HTR-8/SVneo (cell line): ENCODE measurements around the gene ZNF432.
A peak's percentile ranks its signal among the peaks of the same experiment; 100 is the strongest.

ENCODE experiments used
- DNase-seq: peaks from one replicate; pipeline ENCODE4 v3.0.0; 2011; ENCODE audit warnings: low spot score, mixed read lengths; ENCODE audit not compliant: insufficient read length
- FAIRE-seq: peaks from 2 replicates; lab custom pipeline; 2011; peaks lifted over from hg19 to GRCh38; lab: Jason Lieb, UNC

Gene ZNF432

DNA sequence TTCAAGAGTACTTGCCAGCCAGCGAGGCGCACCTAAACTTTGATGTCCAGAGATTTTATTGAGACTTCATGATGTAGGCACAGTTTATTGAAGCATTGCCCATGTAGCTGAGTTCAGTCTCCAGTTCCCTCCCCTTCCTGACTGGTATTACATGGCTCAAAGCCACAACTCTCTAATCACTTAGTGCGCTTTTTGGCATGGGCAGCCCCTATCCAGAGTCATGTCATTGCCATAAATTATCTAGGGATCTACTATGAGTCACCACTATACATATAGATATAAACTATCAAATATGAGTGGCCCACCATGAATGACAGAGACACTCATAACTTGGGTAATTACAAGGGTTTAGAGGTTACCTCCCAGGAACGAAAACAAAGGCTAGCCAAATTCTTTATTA lies 28.1 kb downstream of the ZNF432 start:
- DNase-seq (no peak), FAIRE-seq (no peak)

DNA sequence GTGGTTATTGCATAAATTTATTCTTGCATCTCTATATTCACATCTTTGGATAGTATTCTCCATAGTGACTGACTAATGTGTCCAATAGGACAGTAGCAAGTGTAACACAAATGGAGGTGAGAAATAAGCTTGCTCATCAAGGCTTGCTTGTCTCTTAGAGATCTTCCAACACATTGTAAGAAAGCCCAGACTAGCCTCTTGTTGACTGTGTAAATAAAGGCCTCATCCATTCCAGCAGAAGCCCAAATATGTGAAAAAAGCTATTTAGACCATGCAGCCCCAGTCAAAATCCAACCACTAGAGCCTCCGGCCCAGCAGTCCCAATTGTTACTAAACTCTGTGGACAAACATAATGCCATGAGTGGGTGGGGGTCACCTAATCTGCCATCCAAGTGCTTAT lies 38.0 kb downstream of the ZNF432 start:
- no peak for FAIRE-seq
- no peak for DNase-seq

DNA sequence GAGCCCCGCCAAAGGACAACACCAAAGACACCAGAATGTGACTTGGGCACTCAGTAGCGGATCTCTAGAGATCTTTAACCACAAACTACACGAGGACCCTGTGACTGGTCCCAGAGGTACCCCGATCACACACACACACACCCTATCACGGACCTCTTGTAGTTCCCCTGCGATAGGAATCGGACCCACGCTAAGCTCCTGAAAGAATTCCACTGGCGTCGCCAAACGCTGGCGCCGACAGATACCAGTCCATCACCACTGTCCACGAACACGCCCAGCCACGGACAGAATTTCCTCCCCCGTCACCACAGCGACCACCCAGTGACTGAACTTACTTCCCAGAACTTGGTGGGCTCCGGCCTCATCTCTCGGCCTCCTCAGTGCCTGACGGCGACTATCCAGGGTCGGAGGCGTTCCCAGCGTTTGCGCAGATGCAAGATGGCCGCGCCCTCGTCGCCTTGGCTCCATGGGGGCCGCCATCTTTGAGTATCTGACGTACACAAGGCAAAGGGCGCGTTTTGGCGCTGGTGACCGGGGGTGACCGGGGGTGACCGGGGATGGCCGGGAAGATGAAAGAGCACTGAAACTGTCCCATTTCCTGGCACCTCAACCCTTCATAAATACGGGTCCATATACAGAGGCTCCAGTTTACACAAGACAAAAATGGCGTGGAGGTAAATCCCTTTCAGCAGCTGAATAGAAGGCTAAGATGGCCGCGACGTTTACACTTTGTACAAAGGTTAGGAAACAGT lies 40.7 kb downstream of the ZNF432 start, which contains the start of gene ZNF615:
ZNF615 (minus strand) TSS at position 406 of the 752 bp plus-strand sequence. CDS start 4,500 bp downstream, outside the sequence.
- DNase-seq, result peak; percentile 69
- FAIRE-seq, result peak; percentile 88

DNA sequence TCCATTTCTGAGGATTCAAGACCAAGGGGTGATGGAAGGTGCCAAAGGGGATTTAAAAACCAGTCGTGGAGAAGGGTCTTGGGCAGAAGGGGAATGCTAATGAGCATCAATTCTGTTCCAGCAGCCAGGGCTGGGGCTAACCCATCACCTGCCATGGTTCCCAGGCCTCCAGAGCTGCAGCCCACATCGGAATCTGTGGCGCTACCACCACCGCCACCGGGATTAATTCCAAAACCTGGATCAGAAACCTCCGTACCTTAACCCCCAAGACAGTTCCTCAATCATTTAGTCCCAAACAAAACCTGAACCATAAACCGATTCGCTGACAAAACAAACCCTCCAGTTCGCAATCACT lies 41.2 kb downstream of the ZNF432 start:
- DNase-seq (no peak), FAIRE-seq (peak; percentile 13)

DNA sequence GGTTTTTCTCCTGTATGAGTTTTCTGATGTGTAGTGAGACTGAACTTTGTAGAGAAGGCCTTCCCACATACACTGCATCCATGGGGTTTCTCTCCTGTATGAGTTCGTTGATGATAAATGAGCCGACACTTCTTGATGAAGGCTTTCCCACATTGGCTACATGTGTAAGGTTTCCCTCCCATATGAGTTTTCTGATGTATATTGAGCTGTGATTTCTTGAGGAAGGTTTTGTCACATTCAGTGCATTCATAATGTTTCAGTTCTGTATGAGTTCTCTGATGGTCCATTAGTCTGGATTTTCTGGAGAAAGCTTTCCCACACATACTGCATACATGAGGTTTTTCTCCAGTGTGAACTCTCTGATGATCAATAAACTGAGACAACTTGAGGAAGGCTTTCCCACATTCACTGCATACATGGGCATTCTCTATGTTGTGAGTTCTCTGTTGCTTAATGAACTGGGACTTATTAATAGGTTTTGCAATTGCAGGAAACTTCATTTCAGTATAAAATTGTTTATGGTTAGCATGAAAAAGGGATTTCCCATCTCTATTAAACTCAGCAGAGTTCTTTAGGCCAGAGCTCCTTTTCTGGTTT lies 54.5 kb downstream of the ZNF432 start:
- FAIRE-seq (no peak), DNase-seq (no peak)

DNA sequence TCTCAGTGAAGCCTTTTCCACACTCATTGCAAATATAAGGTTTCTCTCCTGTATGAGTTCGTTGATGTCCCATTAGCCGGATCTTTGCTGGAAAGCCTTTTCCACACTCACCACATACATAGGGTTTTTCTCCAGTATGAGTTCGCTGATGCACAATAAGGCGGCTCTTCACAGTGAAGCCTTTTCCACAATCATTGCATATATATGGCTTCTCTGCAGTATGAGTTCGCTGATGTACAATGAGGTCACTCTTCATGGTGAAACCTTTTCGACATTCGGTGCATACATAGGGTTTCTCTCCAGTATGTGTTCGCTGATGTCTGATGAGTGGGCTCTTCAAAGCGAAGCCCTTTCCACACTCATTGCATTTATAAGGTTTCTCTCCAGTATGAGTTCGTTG lies 55.2 kb downstream of the ZNF432 start:
- DNase-seq (no peak), FAIRE-seq (no peak)

DNA sequence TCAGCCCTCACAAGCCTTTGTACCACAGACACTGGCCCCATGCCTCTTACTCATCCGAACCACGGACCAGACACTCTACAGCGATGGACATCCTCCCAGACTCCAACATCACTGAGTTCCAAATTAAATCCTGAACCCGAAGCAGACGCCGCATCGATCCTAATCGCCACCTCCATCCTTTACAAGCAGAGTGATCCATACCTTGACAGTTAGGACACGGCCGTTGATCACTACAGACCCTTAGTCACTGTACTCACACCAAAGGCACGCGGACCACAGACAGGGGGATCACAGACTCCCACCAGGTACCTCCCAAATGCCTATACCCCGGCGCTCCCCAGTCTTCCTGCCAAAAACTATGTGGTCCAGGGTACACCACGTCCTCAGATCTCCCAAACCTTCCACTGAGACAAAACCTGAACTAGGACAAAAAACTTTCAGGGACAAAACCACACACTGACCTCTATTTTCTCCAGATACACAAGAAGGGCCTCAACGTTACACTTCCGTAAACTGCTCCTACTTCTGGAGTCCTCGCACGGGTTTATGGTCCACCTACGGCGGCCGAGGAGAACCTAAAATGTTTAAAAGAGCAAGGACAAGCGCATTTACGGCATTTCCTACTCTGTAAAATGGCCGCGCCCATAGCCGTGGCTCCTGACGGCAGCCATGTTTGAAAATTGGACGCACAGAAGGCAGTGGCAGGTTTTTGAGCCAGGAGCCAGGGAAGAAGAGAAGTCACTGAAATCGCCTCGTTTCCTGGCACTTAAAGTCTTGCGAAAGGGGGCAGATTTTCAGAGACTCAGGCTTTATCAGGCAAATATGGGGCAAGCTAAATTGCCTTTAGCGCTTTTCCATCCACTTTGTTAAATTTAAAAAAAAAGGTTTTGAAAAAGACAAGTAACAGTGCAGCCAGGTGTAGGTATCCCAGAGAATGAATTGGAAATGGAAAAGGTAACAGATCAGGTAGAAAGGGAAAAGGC lies 62.0 kb downstream of the ZNF432 start, which contains the start of gene ZNF350:
ZNF350 (minus strand) TSS at position 532 of the 983 bp plus-strand sequence. CDS start 12,480 bp downstream, outside the sequence.
- DNase-seq (peak; percentile 72), FAIRE-seq (peak; percentile 92)

DNA sequence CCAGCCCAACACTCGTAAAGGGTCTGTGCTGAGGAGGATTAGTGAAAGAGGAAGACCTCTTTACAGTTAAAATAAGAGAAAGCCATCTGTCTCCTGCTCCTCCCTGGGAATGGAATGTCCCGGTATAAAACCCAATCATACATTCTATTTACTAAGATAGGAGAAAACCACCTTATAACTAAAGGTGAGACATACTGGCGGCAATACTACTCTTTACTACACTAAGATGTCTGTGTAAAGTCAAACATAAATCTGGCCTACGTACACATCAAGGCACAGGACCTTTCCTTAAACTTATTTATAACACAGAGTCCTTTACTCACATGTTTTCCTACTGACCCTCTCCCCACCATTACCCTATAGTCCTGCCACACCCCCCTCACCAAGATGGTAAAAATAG lies 65.3 kb downstream of the ZNF432 start:
- no peak for FAIRE-seq
- DNase-seq, result no peak
